Effector memory CD4-positive, alpha-beta T cell (primary cell): Measurements from ENCODE around the gene ATXN2.

Experiments
- DNase-seq, 3 donors: peaks; one replicate each; pipeline ENCODE4 v3.0.0-alpha.2; 2020
- H3K27ac ChIP-seq: 2 replicates; pipeline ENCODE4 v1.7.0; 2013; ENCODE audit warnings: mild to moderate bottlenecking, low read length, moderate library complexity; ENCODE audit not compliant: insufficient read depth, poor library complexity, severe bottlenecking
- H3K27me3 ChIP-seq: replicated peaks from 2 replicates; pipeline ENCODE4 v1.7.0; 2013; ENCODE audit warnings: mild to moderate bottlenecking, low read length; ENCODE audit not compliant: insufficient read depth, control insufficient read depth, poor library complexity, severe bottlenecking
- H3K36me3 ChIP-seq: 2 replicates; pipeline ENCODE4 v1.7.0; 2013; ENCODE audit warnings: mild to moderate bottlenecking, low read length, moderate library complexity; ENCODE audit not compliant: control insufficient read depth, insufficient read depth
- H3K4me1 ChIP-seq: 2 replicates; pipeline ENCODE4 v1.7.0; 2013; ENCODE audit warnings: low read length, mild to moderate bottlenecking; ENCODE audit not compliant: control insufficient read depth, insufficient read depth, poor library complexity, severe bottlenecking
- H3K4me3 ChIP-seq: 2 replicates; pipeline ENCODE4 v1.7.0; 2013; ENCODE audit warnings: low read length, low read depth, mild to moderate bottlenecking; ENCODE audit not compliant: insufficient read depth, poor library complexity, severe bottlenecking
- H3K9me3 ChIP-seq: 2 replicates; pipeline ENCODE4 v1.7.0; 2013; ENCODE audit warnings: mild to moderate bottlenecking, low read length, moderate library complexity; ENCODE audit not compliant: control insufficient read depth

Gene ATXN2

GRCh38 chr12:111424189-111424792, 174.8 kb downstream of the ATXN2 start:
- DNase-seq, result no peak
- H3K4me1 ChIP-seq, result peaks cover 55% of the 10 kb centered on the region
- no peak overlapping the region for H3K4me3 ChIP-seq
- peaks cover 22% of the 10 kb centered on the region for H3K36me3 ChIP-seq
- no peaks in the 10 kb centered on the region for H3K27me3 ChIP-seq
- H3K9me3 ChIP-seq, result no peaks in the 10 kb centered on the region
- peak overlapping the region; percentile 78 for H3K27ac ChIP-seq

- Histone ChIP-seq H3K36me3 (peaks cover 37% of the 10 kb centered on the region), H3K4me3 (no peak overlapping the region), H3K27ac (no peak overlapping the region), H3K9me3 (no peaks in the 10 kb centered on the region), H3K4me1 (peaks cover 18% of the 10 kb centered on the region), H3K27me3 (no peaks in the 10 kb centered on the region)
- no peak for DNase-seq
Observed at GRCh38 chr12:111420494-111420893, 178.6 kb downstream of the ATXN2 start.

- H3K27me3 ChIP-seq, result no peaks in the 10 kb centered on the region
- H3K4me1 ChIP-seq, result peaks cover 10% of the 10 kb centered on the region
- H3K27ac ChIP-seq, result no peak overlapping the region
- no peak for DNase-seq
- peaks cover 37% of the 10 kb centered on the region for H3K36me3 ChIP-seq
- no peak overlapping the region for H3K4me3 ChIP-seq
- no peaks in the 10 kb centered on the region for H3K9me3 ChIP-seq
Observed at GRCh38 chr12:111419784-111420183, 179.3 kb downstream of the ATXN2 start.

- DNase-seq, result no peak
- Histone ChIP-seq H3K36me3 (peaks cover 34% of the 10 kb centered on the region), H3K27ac (no peak overlapping the region), H3K27me3 (no peaks in the 10 kb centered on the region), H3K4me3 (no peak overlapping the region), H3K9me3 (no peaks in the 10 kb centered on the region), H3K4me1 (peaks cover 7% of the 10 kb centered on the region)
Observed at GRCh38 chr12:111418594-111418880, 180.6 kb downstream of the ATXN2 start.

- Histone ChIP-seq H3K4me1 (peaks cover 12% of the 10 kb centered on the region), H3K27me3 (no peaks in the 10 kb centered on the region), H3K36me3 (peaks cover 34% of the 10 kb centered on the region), H3K4me3 (no peak overlapping the region), H3K27ac (peak overlapping the region; percentile 13), H3K9me3 (no peaks in the 10 kb centered on the region)
- DNase-seq, result no peak
Observed at GRCh38 chr12:111417784-111418593, 181.1 kb downstream of the ATXN2 start.

GRCh38 chr12:111417290-111417689, 181.8 kb downstream of the ATXN2 start:
- Histone ChIP-seq H3K4me1 (peaks cover 17% of the 10 kb centered on the region), H3K9me3 (no peaks in the 10 kb centered on the region), H3K36me3 (peaks cover 34% of the 10 kb centered on the region), H3K4me3 (no peak overlapping the region), H3K27ac (no peak overlapping the region), H3K27me3 (no peaks in the 10 kb centered on the region)
- DNase-seq, result no peak

GRCh38 chr12:111414711-111415252, 184.3 kb downstream of the ATXN2 start:
- Histone ChIP-seq H3K36me3 (peaks cover 20% of the 10 kb centered on the region), H3K4me3 (no peak overlapping the region), H3K27me3 (no peaks in the 10 kb centered on the region), H3K4me1 (peaks cover 42% of the 10 kb centered on the region), H3K27ac (peak overlapping the region; percentile 4), H3K9me3 (no peaks in the 10 kb centered on the region)
- no peak for DNase-seq

- H3K4me3 ChIP-seq, result no peak overlapping the region
- peaks cover 55% of the 10 kb centered on the region for H3K4me1 ChIP-seq
- H3K27me3 ChIP-seq, result no peaks in the 10 kb centered on the region
- peaks cover 8% of the 10 kb centered on the region for H3K36me3 ChIP-seq
- no peaks in the 10 kb centered on the region for H3K9me3 ChIP-seq
- H3K27ac ChIP-seq, result peak overlapping the region; percentile 22
- DNase-seq, result no peak
Observed at GRCh38 chr12:111413442-111414086, 185.6 kb downstream of the ATXN2 start.

- no peak overlapping the region for H3K4me3 ChIP-seq
- peaks cover 61% of the 10 kb centered on the region for H3K4me1 ChIP-seq
- H3K27me3 ChIP-seq, result no peaks in the 10 kb centered on the region
- peak overlapping the region; percentile 59 for H3K27ac ChIP-seq
- no peaks in the 10 kb centered on the region for H3K9me3 ChIP-seq
- no peak for DNase-seq
- H3K36me3 ChIP-seq, result peaks cover 7% of the 10 kb centered on the region
Observed at GRCh38 chr12:111412830-111413441, 186.2 kb downstream of the ATXN2 start.
